Measurements from ENCODE around the gene ERC1.
"Not testable (repeated sequence)": the region's sequence is repeated elsewhere in the genome, so short reads cannot be mapped to it uniquely, and the experiment has no call there.

ERC1 gene

DNA sequence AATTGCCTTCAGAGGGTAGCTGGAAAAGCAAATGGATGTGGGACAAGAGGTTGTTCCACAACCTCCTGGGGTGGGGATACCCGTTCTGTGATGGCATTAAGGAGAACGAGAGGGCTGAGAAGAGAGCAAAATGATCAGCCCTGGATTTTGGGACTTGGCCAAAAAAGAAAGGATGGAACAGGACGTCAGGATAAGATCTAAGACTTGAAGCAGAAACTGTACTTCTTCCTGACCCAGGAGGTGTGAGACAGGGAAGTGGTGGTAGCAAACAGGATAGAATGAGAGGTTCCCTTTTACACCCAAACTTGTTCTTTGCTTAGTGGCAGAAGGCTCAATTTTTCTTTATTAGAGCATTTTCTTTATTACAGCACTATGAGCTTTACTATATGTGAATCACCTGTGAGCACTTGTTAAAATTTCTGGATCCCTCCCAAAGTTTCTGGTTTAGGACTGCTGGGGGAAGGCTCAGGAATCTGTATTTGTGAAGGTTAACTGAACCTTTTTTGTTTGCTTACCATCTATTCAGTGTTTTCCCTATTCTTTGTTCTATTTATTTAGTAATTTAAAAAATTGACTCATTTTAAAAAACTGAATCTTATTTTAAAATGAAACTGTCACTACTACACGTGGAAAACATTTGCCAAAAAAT is 59.2 kb downstream of the ERC1 start:
- ATAC-seq (replicated peaks; ENCODE audit: extremely low read depth, poor library complexity, severe bottlenecking) = no peak
- no peak overlapping the region for H3K27ac Mint-ChIP-seq (ENCODE audit: low read depth)

DNA sequence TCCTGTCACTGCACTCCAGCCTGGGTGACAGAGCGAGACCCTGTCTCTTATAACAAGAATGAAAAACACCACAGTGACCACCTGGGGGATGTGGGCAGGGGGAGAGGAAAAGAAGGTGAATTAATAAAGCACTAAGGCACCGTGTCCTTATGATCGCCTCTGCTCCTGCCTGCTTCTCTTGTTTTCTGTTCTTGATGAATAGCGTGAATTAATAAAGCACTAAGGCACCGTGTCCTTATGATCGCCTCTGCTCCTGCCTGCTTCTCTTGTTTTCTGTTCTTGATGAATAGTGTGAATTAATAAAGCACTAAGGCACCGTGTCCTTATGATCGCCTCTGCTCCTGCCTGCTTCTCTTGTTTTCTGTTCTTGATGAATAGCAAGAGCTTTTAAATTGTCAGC is 60.6 kb downstream of the ERC1 start:
- H3K9me3 Mint-ChIP-seq; H3K36me3 Mint-ChIP-seq (ENCODE audit: insufficient read depth); ATAC-seq (replicated peaks; ENCODE audit: extremely low read depth, poor library complexity, severe bottlenecking); DNase-seq (ENCODE audit: low spot score in 2 of 2); H3K27me3 Mint-ChIP-seq; H3K27ac Mint-ChIP-seq (ENCODE audit: low read depth); H3K4me3 Mint-ChIP-seq: not testable (repeated sequence)
- peaks cover 11% of the 10 kb centered on the region for H3K4me1 Mint-ChIP-seq

More for the DNA sequence above, 59.2 kb downstream of the ERC1 start:
- no peak for DNase-seq (ENCODE audit: low spot score in 2 of 2)
- Mint-ChIP-seq H3K36me3 (ENCODE audit: insufficient read depth) (peaks cover 1% of the 10 kb centered on the region), H3K4me1 (peaks cover 11% of the 10 kb centered on the region), H3K4me3 (no peak overlapping the region), H3K27me3 (no peaks in the 10 kb centered on the region), H3K9me3 (no peaks in the 10 kb centered on the region)

DNA sequence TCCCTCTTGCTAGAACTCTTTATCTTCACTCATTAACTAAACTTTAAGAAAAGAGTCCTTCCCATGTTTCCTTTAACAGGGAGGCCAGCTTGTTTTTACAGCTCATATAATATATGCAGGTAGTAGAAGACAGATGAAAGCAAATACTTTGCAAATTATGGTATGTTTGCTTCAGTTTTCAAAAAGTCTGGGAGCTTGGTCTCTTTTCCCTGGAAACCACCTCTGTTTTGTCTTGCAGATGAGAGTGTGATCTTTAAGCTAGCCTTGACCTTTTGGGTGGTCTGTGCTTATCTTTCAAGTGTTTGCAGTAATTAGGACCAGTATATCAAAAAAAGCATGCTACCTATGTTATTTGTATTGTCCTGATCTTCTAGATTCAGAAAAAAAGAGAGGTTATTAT is 62.7 kb downstream of the ERC1 start:
- Mint-ChIP-seq H3K27me3 (no peaks in the 10 kb centered on the region), H3K4me3 (no peak overlapping the region), H3K27ac (ENCODE audit: low read depth) (no peak overlapping the region), H3K9me3 (peaks cover 2% of the 10 kb centered on the region), H3K36me3 (ENCODE audit: insufficient read depth) (peaks cover 1% of the 10 kb centered on the region), H3K4me1 (peaks cover 11% of the 10 kb centered on the region)
- ATAC-seq (replicated peaks; ENCODE audit: extremely low read depth, poor library complexity, severe bottlenecking) (no peak), DNase-seq (ENCODE audit: low spot score in 2 of 2) (no peak)

DNA sequence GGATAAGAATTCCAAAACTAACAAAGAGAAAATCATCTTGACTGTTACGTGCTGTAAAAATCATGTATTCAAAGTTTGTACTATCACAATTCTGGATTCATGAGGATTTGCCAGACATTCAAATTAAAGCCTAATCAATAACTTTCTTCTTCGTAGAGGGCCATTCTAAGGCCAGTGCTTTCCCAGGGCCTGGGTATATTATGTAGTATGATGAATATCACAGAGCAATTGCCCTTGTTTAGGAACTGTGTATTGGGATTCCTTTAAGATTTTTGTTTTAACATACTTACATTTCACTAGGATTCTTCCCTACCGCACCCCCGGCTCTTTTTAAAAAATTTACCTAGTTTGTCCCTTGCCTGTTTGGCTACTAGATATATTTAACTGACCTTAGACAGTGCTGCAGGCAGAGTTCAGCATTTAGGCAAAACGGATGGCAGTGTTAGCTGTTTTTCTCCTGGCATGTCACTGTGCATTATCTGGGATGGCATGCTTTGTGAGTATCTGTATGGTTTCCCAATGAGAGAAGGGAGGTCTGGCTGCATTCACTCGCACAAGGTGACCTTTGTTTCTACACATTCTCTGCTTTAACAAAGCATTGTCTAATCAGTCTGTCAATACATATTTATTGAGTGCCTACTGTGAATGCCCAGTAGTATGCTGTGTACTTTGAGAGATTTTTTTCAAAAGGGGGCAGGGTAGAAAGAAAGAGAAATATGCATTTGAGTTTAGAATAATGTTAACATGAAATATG is 63.3 kb downstream of the ERC1 start:
- H3K4me1 Mint-ChIP-seq = peaks cover 17% of the 10 kb centered on the region
- peaks cover 6% of the 10 kb centered on the region for H3K9me3 Mint-ChIP-seq
- DNase-seq (ENCODE audit: low spot score in 2 of 2) (no peak), ATAC-seq (replicated peaks; ENCODE audit: extremely low read depth, poor library complexity, severe bottlenecking) (no peak)
- H3K4me3 Mint-ChIP-seq = no peak overlapping the region
- no peaks in the 10 kb centered on the region for H3K27me3 Mint-ChIP-seq
- peaks cover 1% of the 10 kb centered on the region for H3K36me3 Mint-ChIP-seq (ENCODE audit: insufficient read depth)
- H3K27ac Mint-ChIP-seq (ENCODE audit: low read depth) = no peak overlapping the region

DNA sequence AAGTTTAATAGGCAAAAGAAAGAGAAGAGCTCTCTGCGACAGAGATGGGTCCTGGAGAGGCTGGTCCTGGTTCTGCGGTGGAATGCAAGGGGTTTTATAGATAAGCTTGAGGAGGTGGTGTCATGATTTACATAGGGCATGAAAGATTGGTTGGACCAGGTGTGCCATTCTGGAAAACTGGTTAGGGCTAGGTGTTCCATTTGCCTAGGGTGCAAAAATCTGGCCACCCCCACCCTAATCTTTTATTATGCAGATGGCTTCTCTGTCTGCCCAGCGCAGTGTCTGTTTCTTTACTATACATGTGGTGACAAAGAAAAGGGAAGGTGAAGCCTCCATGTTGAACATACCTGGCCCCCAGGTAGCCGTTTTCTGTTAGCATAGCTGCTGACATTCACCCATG is 65.4 kb downstream of the ERC1 start:
- Mint-ChIP-seq H3K27me3 (no peaks in the 10 kb centered on the region), H3K4me3 (no peak overlapping the region), H3K27ac (ENCODE audit: low read depth) (no peak overlapping the region), H3K9me3 (peaks cover 6% of the 10 kb centered on the region), H3K4me1 (peaks cover 13% of the 10 kb centered on the region), H3K36me3 (ENCODE audit: insufficient read depth) (peaks cover 1% of the 10 kb centered on the region)
- DNase-seq (ENCODE audit: low spot score in 2 of 2) (no peak), ATAC-seq (replicated peaks; ENCODE audit: extremely low read depth, poor library complexity, severe bottlenecking) (no peak)

DNA sequence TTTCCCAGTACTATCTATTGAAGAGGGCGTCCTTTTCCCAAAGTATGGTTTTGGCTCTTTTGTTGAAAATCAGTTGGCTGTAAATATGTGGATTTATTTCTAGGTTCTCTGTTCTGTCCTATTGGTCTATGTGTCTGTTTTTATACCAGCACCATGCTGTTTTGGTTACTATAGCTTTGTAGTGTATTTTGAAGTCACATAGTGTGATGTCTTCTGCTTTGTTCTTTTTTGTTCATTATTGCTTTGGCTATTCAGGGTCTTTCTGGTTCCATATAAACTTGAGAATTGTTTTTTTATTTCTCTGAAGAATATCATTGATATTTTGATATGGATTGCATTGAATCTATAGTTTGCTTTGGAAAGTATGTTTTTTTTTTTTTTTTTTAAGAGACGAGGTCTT is 67.4 kb downstream of the ERC1 start:
- Mint-ChIP-seq H3K27ac (ENCODE audit: low read depth) (no peak overlapping the region), H3K27me3 (no peaks in the 10 kb centered on the region), H3K4me1 (peaks cover 13% of the 10 kb centered on the region), H3K9me3 (peaks cover 7% of the 10 kb centered on the region), H3K4me3 (no peak overlapping the region), H3K36me3 (ENCODE audit: insufficient read depth) (peaks cover 1% of the 10 kb centered on the region)
- DNase-seq (ENCODE audit: low spot score in 2 of 2) (no peak), ATAC-seq (replicated peaks; ENCODE audit: extremely low read depth, poor library complexity, severe bottlenecking) (no peak)

DNA sequence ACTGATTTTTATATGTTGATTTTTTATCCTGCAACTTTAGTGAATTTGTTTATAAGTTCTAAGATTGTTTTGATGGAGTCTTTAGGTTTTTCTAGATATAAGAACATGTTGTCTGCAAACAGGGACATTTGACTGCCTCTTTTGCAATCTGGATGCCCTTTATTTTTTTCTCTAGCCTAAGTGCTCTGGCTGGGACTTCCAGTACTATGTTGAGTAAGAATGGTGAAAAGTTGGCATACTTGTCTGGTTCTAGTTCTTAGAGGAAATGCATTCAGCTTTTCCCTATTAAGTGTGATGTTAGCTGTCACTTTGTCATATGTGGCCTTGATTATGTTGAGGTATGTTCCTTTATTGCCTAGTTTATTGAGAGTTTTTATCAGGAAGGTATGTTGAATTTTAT is 68.1 kb downstream of the ERC1 start:
- peaks cover 12% of the 10 kb centered on the region for H3K9me3 Mint-ChIP-seq
- H3K4me1 Mint-ChIP-seq = peaks cover 13% of the 10 kb centered on the region
- H3K4me3 Mint-ChIP-seq = no peak overlapping the region
- no peak for ATAC-seq (replicated peaks; ENCODE audit: extremely low read depth, poor library complexity, severe bottlenecking)
- DNase-seq (ENCODE audit: low spot score in 2 of 2) = no peak
- H3K36me3 Mint-ChIP-seq (ENCODE audit: insufficient read depth) = peaks cover 1% of the 10 kb centered on the region
- H3K27ac Mint-ChIP-seq (ENCODE audit: low read depth) = no peak overlapping the region
- no peaks in the 10 kb centered on the region for H3K27me3 Mint-ChIP-seq

DNA sequence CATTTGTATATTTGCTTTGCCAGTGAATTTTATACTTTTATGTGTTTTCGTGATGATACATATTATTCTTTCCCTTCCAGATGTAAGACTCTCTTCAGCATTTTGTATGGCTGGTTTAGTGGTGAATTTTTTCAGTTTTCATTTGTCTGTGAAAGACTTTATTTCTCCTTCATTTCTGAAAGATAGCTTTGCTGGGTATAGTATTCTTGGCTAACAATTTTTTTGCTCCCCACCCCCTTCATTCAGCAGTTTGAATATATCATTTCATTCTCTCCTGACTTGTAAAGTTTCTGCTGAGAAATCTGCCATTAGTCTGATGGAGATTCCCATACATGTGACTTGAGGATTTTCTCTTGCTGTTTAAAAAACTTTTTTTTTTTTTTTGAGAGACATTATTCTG is 72.8 kb downstream of the ERC1 start:
- DNase-seq (ENCODE audit: low spot score in 2 of 2) = no peak
- Mint-ChIP-seq H3K9me3 (peaks cover 13% of the 10 kb centered on the region), H3K36me3 (ENCODE audit: insufficient read depth) (no peaks in the 10 kb centered on the region), H3K27me3 (no peaks in the 10 kb centered on the region), H3K4me1 (peaks cover 5% of the 10 kb centered on the region), H3K4me3 (no peak overlapping the region), H3K27ac (ENCODE audit: low read depth) (no peak overlapping the region)
- no peak for ATAC-seq (replicated peaks; ENCODE audit: extremely low read depth, poor library complexity, severe bottlenecking)

DNA sequence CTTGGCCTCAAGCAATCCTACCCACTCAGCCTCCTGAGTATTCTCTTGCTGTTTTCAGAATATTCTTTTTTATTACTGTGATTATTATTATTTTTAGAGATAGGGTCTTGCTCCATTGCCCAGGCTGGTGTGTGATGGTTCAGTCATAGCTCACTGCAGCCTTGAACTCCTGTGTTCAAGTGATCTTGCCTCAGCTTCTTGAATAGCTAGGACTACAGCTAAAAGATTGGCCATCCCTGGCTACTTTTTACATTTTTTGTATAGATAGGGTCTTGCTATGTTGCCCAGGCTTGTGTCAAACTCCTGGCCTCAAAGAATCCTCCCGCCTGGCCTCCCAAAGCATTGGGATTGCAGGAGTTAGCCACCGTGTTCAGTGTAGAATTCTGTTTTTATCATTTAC is 73.3 kb downstream of the ERC1 start:
- H3K36me3 Mint-ChIP-seq (ENCODE audit: insufficient read depth) = no peaks in the 10 kb centered on the region
- no peaks in the 10 kb centered on the region for H3K27me3 Mint-ChIP-seq
- no peak for ATAC-seq (replicated peaks; ENCODE audit: extremely low read depth, poor library complexity, severe bottlenecking)
- no peak overlapping the region for H3K27ac Mint-ChIP-seq (ENCODE audit: low read depth)
- H3K4me3 Mint-ChIP-seq = no peak overlapping the region
- H3K9me3 Mint-ChIP-seq = peaks cover 11% of the 10 kb centered on the region
- H3K4me1 Mint-ChIP-seq = peaks cover under 1% of the 10 kb centered on the region
- DNase-seq (ENCODE audit: low spot score in 2 of 2) = no peak

DNA sequence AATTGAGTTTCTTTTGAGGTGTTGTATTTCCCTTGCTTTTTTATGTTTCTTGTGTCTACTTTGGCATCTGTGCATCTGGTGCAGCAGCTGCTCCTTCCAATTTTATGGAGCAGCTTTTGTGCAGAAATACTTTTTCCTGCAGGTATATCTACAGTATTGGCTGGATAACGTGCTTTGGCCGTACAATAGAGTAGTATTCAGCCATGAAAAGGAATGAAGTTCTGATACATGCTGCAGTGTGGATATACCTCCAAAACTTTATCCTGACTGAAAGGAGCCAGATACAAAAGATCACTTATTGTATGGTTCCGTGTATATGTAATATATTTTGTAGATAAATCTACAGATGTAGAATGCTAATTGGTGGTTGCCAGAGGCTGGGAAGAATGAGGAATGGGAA is 74.6 kb downstream of the ERC1 start:
- no peak for DNase-seq (ENCODE audit: low spot score in 2 of 2)
- H3K4me3 Mint-ChIP-seq = no peak overlapping the region
- H3K36me3 Mint-ChIP-seq (ENCODE audit: insufficient read depth) = no peaks in the 10 kb centered on the region
- H3K27me3 Mint-ChIP-seq = no peaks in the 10 kb centered on the region
- no peak for ATAC-seq (replicated peaks; ENCODE audit: extremely low read depth, poor library complexity, severe bottlenecking)
- no peak overlapping the region for H3K27ac Mint-ChIP-seq (ENCODE audit: low read depth)
- H3K9me3 Mint-ChIP-seq = peaks cover 11% of the 10 kb centered on the region
- H3K4me1 Mint-ChIP-seq = peaks cover 2% of the 10 kb centered on the region

DNA sequence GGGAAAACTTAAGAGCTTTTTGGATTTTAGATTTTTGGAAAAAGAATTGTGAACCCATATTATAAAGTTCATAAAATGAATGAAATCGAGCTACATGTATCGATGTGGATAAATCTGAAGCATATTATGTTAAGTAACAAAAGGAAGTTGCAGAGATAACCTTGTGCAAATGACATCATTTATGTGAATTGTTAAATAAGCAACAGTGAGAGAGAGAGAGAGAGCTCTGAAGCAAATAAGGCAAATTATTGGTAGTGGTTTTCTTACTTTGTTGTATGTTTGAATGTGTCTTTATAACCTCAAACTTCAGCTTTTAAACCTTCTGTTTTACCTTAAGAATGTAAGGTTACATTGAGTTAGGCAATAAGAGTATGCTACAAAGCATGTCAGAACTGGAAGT is 78.8 kb downstream of the ERC1 start:
- H3K36me3 Mint-ChIP-seq (ENCODE audit: insufficient read depth) = peaks cover 2% of the 10 kb centered on the region
- no peak overlapping the region for H3K4me3 Mint-ChIP-seq
- H3K27ac Mint-ChIP-seq (ENCODE audit: low read depth) = no peak overlapping the region
- peaks cover 6% of the 10 kb centered on the region for H3K9me3 Mint-ChIP-seq
- H3K27me3 Mint-ChIP-seq = no peaks in the 10 kb centered on the region
- H3K4me1 Mint-ChIP-seq = peaks cover 5% of the 10 kb centered on the region
- ATAC-seq (replicated peaks; ENCODE audit: extremely low read depth, poor library complexity, severe bottlenecking) (no peak), DNase-seq (ENCODE audit: low spot score in 2 of 2) (no peak)

DNA sequence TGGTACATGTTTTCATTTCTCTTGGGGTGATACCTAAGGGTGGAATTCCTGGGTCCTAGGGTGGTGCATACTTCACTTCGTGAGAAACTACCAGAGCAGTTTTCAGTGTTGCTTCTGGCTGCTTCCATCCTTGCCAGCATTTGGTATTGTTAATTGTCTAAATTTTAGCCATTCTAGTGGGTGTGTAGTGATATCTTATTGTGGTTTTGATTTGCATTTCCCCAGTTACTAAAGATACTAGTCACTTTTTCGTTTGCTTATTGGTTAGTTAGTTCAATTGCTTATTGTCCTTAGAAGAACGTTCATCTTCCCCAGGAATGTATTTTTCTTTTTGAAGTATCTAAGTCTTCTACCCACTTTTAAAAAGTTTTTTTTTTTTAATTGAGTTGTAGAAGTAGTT is 80.2 kb downstream of the ERC1 start:
- ATAC-seq (replicated peaks; ENCODE audit: extremely low read depth, poor library complexity, severe bottlenecking) (no peak), DNase-seq (ENCODE audit: low spot score in 2 of 2) (no peak)
- H3K27ac Mint-ChIP-seq (ENCODE audit: low read depth) = no peak overlapping the region
- no peak overlapping the region for H3K4me3 Mint-ChIP-seq
- no peaks in the 10 kb centered on the region for H3K9me3 Mint-ChIP-seq
- peaks cover 5% of the 10 kb centered on the region for H3K4me1 Mint-ChIP-seq
- no peaks in the 10 kb centered on the region for H3K27me3 Mint-ChIP-seq
- peaks cover 2% of the 10 kb centered on the region for H3K36me3 Mint-ChIP-seq (ENCODE audit: insufficient read depth)

DNA sequence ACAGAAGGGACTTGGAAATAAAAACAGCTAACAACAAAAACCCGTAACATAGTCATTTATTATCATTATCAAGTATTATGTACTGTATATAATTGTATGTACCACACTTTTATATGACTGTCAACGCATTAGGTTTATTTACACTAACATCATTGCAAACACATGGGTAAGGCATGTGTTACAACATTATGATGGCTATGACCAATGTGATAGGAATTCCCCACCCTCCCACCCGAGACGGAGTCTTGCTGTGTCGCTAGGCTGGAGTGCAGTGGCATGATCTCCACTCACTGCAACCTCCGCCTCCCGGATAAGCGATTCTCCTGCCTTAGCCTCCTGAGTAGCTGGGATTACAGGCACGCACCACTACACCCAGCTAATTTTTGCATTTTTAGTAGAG is 82.6 kb downstream of the ERC1 start:
- H3K27me3 Mint-ChIP-seq = no peaks in the 10 kb centered on the region
- peaks cover 5% of the 10 kb centered on the region for H3K4me1 Mint-ChIP-seq
- no peak overlapping the region for H3K4me3 Mint-ChIP-seq
- peaks cover 2% of the 10 kb centered on the region for H3K36me3 Mint-ChIP-seq (ENCODE audit: insufficient read depth)
- no peak overlapping the region for H3K27ac Mint-ChIP-seq (ENCODE audit: low read depth)
- DNase-seq (ENCODE audit: low spot score in 2 of 2) (no peak), ATAC-seq (replicated peaks; ENCODE audit: extremely low read depth, poor library complexity, severe bottlenecking) (no peak)
- no peaks in the 10 kb centered on the region for H3K9me3 Mint-ChIP-seq
